AG04450 (cell line): ENCODE measurements around the gene HIGD1C. TPM values are rescaled to one million over a fixed set of nuclear protein-coding genes. Genes with fewer than 3 reads are reported as not detected.

Source experiments
- CTCF ChIA-PET: fragments of 300-600, 350-600 bp; formaldehyde crosslinking; extraction: SDS; loops from one replicate; lab custom pipeline; 2022; ENCODE audit warnings: antibody characterized with exemption, inconsistent platforms; lab: Charles Lee
- POLR2A ChIA-PET: fragments of 350-600 bp; formaldehyde crosslinking; extraction: SDS; loops from one replicate; lab custom pipeline; 2021; ENCODE audit warnings: antibody characterized with exemption, inconsistent platforms; lab: Yijun Ruan, JAX
- DNase-seq: peaks from one replicate; pipeline ENCODE4 v3.0.0-alpha.2; 2011; ENCODE audit warnings: low read depth, low spot score
- H3K27ac ChIP-seq: one replicate; pipeline ENCODE4 v1.5.1; 2012; ENCODE audit warnings: low read depth, low read length, control low read depth
- H3K27me3 ChIP-seq: one replicate; pipeline ENCODE4 v1.6.0; 2012; ENCODE audit warnings: low read length; ENCODE audit not compliant: control insufficient read depth, insufficient read depth
- H3K4me3 ChIP-seq: 2 replicates; pipeline ENCODE4 v1.5.1; 2011; ENCODE audit warnings: mild to moderate bottlenecking, low read depth, low read length, control low read depth
- H3K9me3 ChIP-seq: 2 replicates; pipeline ENCODE4 v1.5.1; 2012; ENCODE audit warnings: low read length; ENCODE audit not compliant: control insufficient read depth, insufficient read depth
- CTCF ChIP-seq: IDR thresholded peaks from 2 replicates; pipeline ENCODE4 v1.5.1; 2011; ENCODE audit warnings: low read depth, low read length, control low read depth, inconsistent platforms
- polyA plus RNA-seq: library from polyadenylated mRNA; depleted of rRNA; stranded (reverse); fragments of >200 nt; gene quantifications from 2 replicates; pipeline ENCODE4 v1.2.3, GENCODE V29; 2011

The HIGD1C gene
- polyA plus RNA-seq, 1 experiment, result not detected

- DNase-seq, result no peak
- Histone ChIP-seq H3K27ac (no peak overlapping the region), H3K4me3 (no peak overlapping the region), H3K27me3 (no peaks in the 10 kb centered on the region), H3K9me3 (no peaks in the 10 kb centered on the region)
- CTCF ChIA-PET, result no interaction called here
- no peak for TF ChIP-seq CTCF
- POLR2A ChIA-PET, result interaction anchor here (0.5 kb wide), 1 partner anchor 338 kb away, joined by 6 read pairs; no protein-coding TSS in a partner anchor
These were observed 29.2 kb downstream of the HIGD1C start for GRCh38 chr12:50981319-50982239.

- TF ChIP-seq CTCF, result no peak
- POLR2A ChIA-PET, result interaction anchor here (0.5 to 1.5 kb wide), 8 partner anchors 13 to 241 kb away, joined by 3 to 6 read pairs (median 4); a partner anchor contains a TSS
- CTCF ChIA-PET, result interaction anchor here (1.0 to 8.3 kb wide), 7 partner anchors 24 to 356 kb away, joined by 3 to 160 read pairs (median 6); partner anchors contain the start of gene ATF1
- no peak overlapping the region for H3K4me3 ChIP-seq
- no peaks in the 10 kb centered on the region for H3K9me3 ChIP-seq
- H3K27me3 ChIP-seq, result no peaks in the 10 kb centered on the region
- H3K27ac ChIP-seq, result no peak overlapping the region
- DNase-seq, result no peak
These were observed 32.4 kb downstream of the HIGD1C start for GRCh38 chr12:50984586-50985298.

- no peak overlapping the region for H3K4me3 ChIP-seq
- no peak overlapping the region for H3K27ac ChIP-seq
- H3K27me3 ChIP-seq, result no peaks in the 10 kb centered on the region
- ChIA-PET POLR2A (interaction anchor here (0.5 to 1.5 kb wide), 6 partner anchors 13 to 241 kb away, joined by 3 to 6 read pairs (median 3); a partner anchor contains a TSS), CTCF (interaction anchor here (1.0 to 8.3 kb wide), 11 partner anchors 15 to 356 kb away, joined by 3 to 160 read pairs (median 5); partner anchors contain the start of gene ATF1)
- DNase-seq, result no peak
- no peak for TF ChIP-seq CTCF
- no peaks in the 10 kb centered on the region for H3K9me3 ChIP-seq
These were observed 33.0 kb downstream of the HIGD1C start for GRCh38 chr12:50985322-50985721.

- POLR2A ChIA-PET, result interaction anchor here (0.8 to 1.1 kb wide), 2 partner anchors 161 to 902 kb away, joined by 3 to 12 read pairs; no protein-coding TSS in a partner anchor
- CTCF ChIA-PET, result interaction anchor here (0.6 to 8.3 kb wide), 28 partner anchors 11 to 448 kb away, joined by 3 to 160 read pairs (median 4); partner anchors contain the start of gene ATF1
- peak; percentile 75 for TF ChIP-seq CTCF
- H3K27ac ChIP-seq, result no peak overlapping the region
- H3K27me3 ChIP-seq, result no peaks in the 10 kb centered on the region
- no peak overlapping the region for H3K4me3 ChIP-seq
- no peaks in the 10 kb centered on the region for H3K9me3 ChIP-seq
- DNase-seq, result peak; percentile 32
These were observed 34.8 kb downstream of the HIGD1C start for GRCh38 chr12:50986966-50987737.
